GM23338 (cell line): ENCODE results near the gene UBXN4. TPM values are rescaled to one million over a fixed set of nuclear protein-coding genes. Genes with fewer than 3 reads are reported as not detected.

ENCODE experiments used
- ATAC-seq: fragments of 200-7000 bp; cut with Tn5 transposase; 3 replicates; pipeline ENCODE4 v1.9.1; 2020
- DNase-seq: peaks from one replicate; pipeline ENCODE4 v3.0.0-alpha.2; 2015; ENCODE audit warnings: low spot score
- H2AFZ ChIP-seq: fragments of 200-600 bp; sonication (generic); 2 replicates; pipeline ENCODE4 v1.8.0; 2016; ENCODE audit warnings: antibody characterized with exemption, mild to moderate bottlenecking, moderate library complexity
- H3F3A ChIP-seq: fragments of 200-600 bp; sonication (generic); replicated peaks from 2 replicates; pipeline ENCODE4 v1.8.0; 2017; ENCODE audit warnings: antibody characterized with exemption, mixed run types, low read depth
- H3K27ac ChIP-seq: fragments of 200-600 bp; sonication (generic); 2 replicates; pipeline ENCODE4 v1.6.1; 2016; ENCODE audit warnings: low read depth
- H3K27me3 ChIP-seq: fragments of 200-600 bp; sonication (generic); 2 replicates; pipeline ENCODE4 v1.8.0; 2016; ENCODE audit warnings: mild to moderate bottlenecking, mixed run types, moderate library complexity; ENCODE audit not compliant: insufficient read depth
- H3K36me3 ChIP-seq: fragments of 200-600 bp; sonication (generic); 2 replicates; pipeline ENCODE4 v1.8.0; 2016; ENCODE audit warnings: mild to moderate bottlenecking; ENCODE audit not compliant: insufficient read depth
- H3K4me1 ChIP-seq: fragments of 200-600 bp; sonication (generic); 2 replicates; pipeline ENCODE4 v1.8.0; 2016; ENCODE audit warnings: mild to moderate bottlenecking, moderate library complexity; ENCODE audit not compliant: insufficient read depth
- H3K4me2 ChIP-seq: fragments of 200-600 bp; sonication (generic); 2 replicates; pipeline ENCODE4 v1.7.1; 2017; ENCODE audit warnings: mixed run types
- H3K4me3 ChIP-seq: fragments of 200-600 bp; sonication (generic); 2 replicates; pipeline ENCODE4 v1.6.1; 2016; ENCODE audit warnings: mixed run types
- H3K79me2 ChIP-seq: fragments of 200-600 bp; sonication (generic); replicated peaks from 2 replicates; pipeline ENCODE4 v1.8.0; 2017; ENCODE audit warnings: mild to moderate bottlenecking; ENCODE audit not compliant: insufficient read depth
- H3K9me2 ChIP-seq: fragments of 200-600 bp; sonication (generic); 2 replicates; pipeline ENCODE4 v1.8.0; 2017; ENCODE audit not compliant: insufficient read depth
- H4K20me1 ChIP-seq: fragments of 200-600 bp; sonication (generic); replicated peaks from 2 replicates; pipeline ENCODE4 v1.8.0; 2017; ENCODE audit warnings: mild to moderate bottlenecking; ENCODE audit not compliant: insufficient read depth
- H3K27ac Mint-ChIP-seq: 2 replicates; pipeline ENCODE4 v1.8.0; 2020; ENCODE audit warnings: inconsistent platforms, mild to moderate bottlenecking, moderate library complexity, mixed read lengths
- H3K27me3 Mint-ChIP-seq: 3 replicates; pipeline ENCODE4 v1.8.0; 2022; ENCODE audit warnings: low read depth, mild to moderate bottlenecking, moderate library complexity, mixed read lengths, inconsistent platforms; ENCODE audit not compliant: insufficient read depth, poor library complexity
- H3K36me3 Mint-ChIP-seq: 3 replicates; pipeline ENCODE4 v1.8.0; 2021; ENCODE audit warnings: low read depth, mild to moderate bottlenecking, inconsistent platforms, moderate library complexity, mixed read lengths
- H3K4me1 Mint-ChIP-seq: 3 replicates; pipeline ENCODE4 v1.8.0; 2020; ENCODE audit warnings: mild to moderate bottlenecking, inconsistent platforms, mixed read lengths
- H3K4me3 Mint-ChIP-seq: 3 replicates; pipeline ENCODE4 v1.8.0; 2021; ENCODE audit warnings: moderate library complexity, mild to moderate bottlenecking, inconsistent platforms, mixed read lengths
- H3K9me3 Mint-ChIP-seq: 3 replicates; pipeline ENCODE4 v1.8.0; 2020; ENCODE audit warnings: moderate library complexity, mild to moderate bottlenecking, inconsistent platforms, mixed read lengths
- CREB1 ChIP-seq: fragments of 250-450 bp; sonication (Bioruptor Pico); IDR thresholded peaks from 2 replicates; pipeline ENCODE4 v1.5.0; 2020; ENCODE audit warnings: low read depth, mild to moderate bottlenecking, moderate library complexity
- EZH2 ChIP-seq: fragments of 200-600 bp; sonication (generic); IDR thresholded peaks from one replicate; pipeline ENCODE4 v1.8.0; 2017; ENCODE audit warnings: antibody characterized with exemption, mild to moderate bottlenecking, low read depth; ENCODE audit not compliant: unreplicated experiment
- EZH2phosphoT487 ChIP-seq: fragments of 200-600 bp; sonication (generic); IDR thresholded peaks from one replicate; pipeline ENCODE4 v1.8.1; 2018; ENCODE audit warnings: antibody characterized with exemption; ENCODE audit not compliant: unreplicated experiment
- JUNB ChIP-seq: IDR thresholded peaks from one replicate; pipeline ENCODE4 v1.6.1; 2016; ENCODE audit warnings: antibody characterized with exemption; ENCODE audit not compliant: unreplicated experiment
- POLR2AphosphoS5 ChIP-seq: IDR thresholded peaks from 2 replicates; pipeline ENCODE4 v1.6.1; 2016; ENCODE audit warnings: antibody characterized with exemption, low read depth
- STAT1 ChIP-seq: IDR thresholded peaks from one replicate; pipeline ENCODE4 v1.6.1; 2016; ENCODE audit warnings: antibody characterized with exemption; ENCODE audit not compliant: unreplicated experiment
- ZNF114 ChIP-seq: fragments of 250-450 bp; sonication (Bioruptor Pico); IDR thresholded peaks from 2 replicates; pipeline ENCODE4 v1.5.0; 2020; ENCODE audit warnings: mild to moderate bottlenecking, moderate library complexity
- ZNF331 ChIP-seq: fragments of 250-450 bp; sonication (Bioruptor Pico); IDR thresholded peaks from 2 replicates; pipeline ENCODE4 v1.5.0; 2020; ENCODE audit warnings: low read depth, mild to moderate bottlenecking, moderate library complexity
- polyA plus RNA-seq: library from polyadenylated mRNA; unstranded; fragments of >200 nt; fragmentation: Nextera tagmentation; extraction: Ambion mirVana; gene quantifications from 2 replicates; pipeline ENCODE4 v1.2.1, GENCODE V29; 2016
- total RNA-seq: library from RNA; depleted of rRNA; stranded (reverse); fragments of >200 nt; shearing (Covaris generic); gene quantifications from 2 replicates; pipeline ENCODE4 v1.2.3, GENCODE V29; 2014
- TF ChIP-seq, protein P1 (sequence below): IDR thresholded peaks from one replicate; pipeline ENCODE4 v1.6.1; 2018; ENCODE audit warnings: antibody characterized with exemption; ENCODE audit not compliant: unreplicated experiment
- TF ChIP-seq, protein P2 (sequence below), 2 experiments: fragments of 200-600 bp in 1 of 2; sonication (generic) in 1 of 2; conservative IDR thresholded peaks; 2 replicates each; pipeline versions ENCODE4 v1.5.1 to v1.6.1; 2016 to 2017; ENCODE audit warnings: antibody characterized with exemption in 2 of 2, low read depth in 2 of 2, mild to moderate bottlenecking in 2 of 2, moderate library complexity in 1 of 2
- TF ChIP-seq, protein P3 (sequence below): IDR thresholded peaks from 2 replicates; pipeline ENCODE4 v1.6.1; 2016; ENCODE audit warnings: antibody characterized with exemption

The UBXN4 gene
- total and polyA plus RNA-seq, 2 experiments from 2014 or later, result 57.6 to 226 TPM

DNA sequence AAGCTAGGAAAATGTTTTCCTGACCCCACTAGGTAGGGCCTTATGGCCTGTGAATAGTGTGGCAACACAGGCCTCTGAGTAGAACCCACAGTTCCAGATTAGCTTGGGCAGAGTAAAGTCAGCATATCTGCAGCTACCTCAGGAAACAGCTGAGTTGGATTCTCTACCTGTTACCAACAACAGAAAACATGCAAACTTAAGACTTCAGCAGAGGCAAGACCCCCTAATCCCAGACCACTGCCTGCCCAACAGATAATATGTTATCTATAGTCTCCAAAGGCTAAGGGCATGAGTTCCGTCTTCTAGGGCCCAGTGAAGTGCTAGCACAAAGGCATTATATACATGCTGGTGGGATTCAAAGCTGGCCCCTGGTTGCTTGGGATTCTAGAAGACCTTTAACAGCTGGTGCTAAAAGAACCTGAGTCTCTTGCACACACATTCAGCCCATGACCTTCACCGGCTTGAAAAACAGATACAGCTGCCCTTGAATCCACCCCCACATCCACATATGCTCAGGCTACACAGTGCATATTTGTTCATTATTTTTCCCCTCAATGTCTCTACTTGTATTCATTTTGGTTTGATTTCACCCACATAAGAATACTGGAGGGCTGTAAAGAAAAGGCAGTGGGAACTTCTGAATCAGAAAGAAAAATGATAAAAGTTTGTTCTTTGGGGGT, 13.5 kb upstream of the UBXN4 start (continued):
- TF ChIP-seq JUNB (no peak), CREB1 (no peak), ZNF331 (CRISPR knock-in tag) (no peak), POLR2AphosphoS5 (no peak), ZNF114 (CRISPR knock-in tag) (no peak)
- TF ChIP-seq, protein P1, sequence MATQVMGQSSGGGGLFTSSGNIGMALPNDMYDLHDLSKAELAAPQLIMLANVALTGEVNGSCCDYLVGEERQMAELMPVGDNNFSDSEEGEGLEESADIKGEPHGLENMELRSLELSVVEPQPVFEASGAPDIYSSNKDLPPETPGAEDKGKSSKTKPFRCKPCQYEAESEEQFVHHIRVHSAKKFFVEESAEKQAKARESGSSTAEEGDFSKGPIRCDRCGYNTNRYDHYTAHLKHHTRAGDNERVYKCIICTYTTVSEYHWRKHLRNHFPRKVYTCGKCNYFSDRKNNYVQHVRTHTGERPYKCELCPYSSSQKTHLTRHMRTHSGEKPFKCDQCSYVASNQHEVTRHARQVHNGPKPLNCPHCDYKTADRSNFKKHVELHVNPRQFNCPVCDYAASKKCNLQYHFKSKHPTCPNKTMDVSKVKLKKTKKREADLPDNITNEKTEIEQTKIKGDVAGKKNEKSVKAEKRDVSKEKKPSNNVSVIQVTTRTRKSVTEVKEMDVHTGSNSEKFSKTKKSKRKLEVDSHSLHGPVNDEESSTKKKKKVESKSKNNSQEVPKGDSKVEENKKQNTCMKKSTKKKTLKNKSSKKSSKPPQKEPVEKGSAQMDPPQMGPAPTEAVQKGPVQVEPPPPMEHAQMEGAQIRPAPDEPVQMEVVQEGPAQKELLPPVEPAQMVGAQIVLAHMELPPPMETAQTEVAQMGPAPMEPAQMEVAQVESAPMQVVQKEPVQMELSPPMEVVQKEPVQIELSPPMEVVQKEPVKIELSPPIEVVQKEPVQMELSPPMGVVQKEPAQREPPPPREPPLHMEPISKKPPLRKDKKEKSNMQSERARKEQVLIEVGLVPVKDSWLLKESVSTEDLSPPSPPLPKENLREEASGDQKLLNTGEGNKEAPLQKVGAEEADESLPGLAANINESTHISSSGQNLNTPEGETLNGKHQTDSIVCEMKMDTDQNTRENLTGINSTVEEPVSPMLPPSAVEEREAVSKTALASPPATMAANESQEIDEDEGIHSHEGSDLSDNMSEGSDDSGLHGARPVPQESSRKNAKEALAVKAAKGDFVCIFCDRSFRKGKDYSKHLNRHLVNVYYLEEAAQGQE, result no peak

DNA sequence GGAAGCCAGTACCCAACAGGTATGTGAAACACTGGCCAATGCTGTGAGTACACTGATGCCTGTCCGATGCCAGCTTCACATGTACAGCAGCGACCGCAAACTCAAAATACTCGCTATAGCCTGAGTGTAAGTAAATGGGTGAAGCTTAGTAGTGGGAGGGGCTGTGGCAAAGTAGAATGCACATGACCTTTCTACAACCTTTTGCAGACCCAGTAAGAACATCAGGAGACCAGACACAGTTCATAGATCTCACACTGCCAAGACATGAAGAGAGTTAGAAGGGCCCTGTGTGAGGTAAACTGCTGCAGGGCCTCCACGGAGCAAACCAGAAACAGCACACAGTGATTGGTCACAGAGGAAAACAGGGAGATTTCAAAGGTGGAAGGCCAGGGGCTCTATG, 9.1 kb upstream of the UBXN4 start:
- no peak overlapping the region for H2AFZ ChIP-seq
- no peaks in the 10 kb centered on the region for H3F3A ChIP-seq
- H3K9me2 ChIP-seq, result no peaks in the 10 kb centered on the region
- Mint-ChIP-seq H3K9me3 (no peaks in the 10 kb centered on the region), H3K4me1 (no peaks in the 10 kb centered on the region), H3K27me3 (peaks cover 2% of the 10 kb centered on the region), H3K36me3 (no peaks in the 10 kb centered on the region), H3K27ac (no peak overlapping the region), H3K4me3 (no peak overlapping the region)
- H3K4me2 ChIP-seq, result no peak overlapping the region
- no peaks in the 10 kb centered on the region for H3K36me3 ChIP-seq
- no peaks in the 10 kb centered on the region for H3K79me2 ChIP-seq
- no peaks in the 10 kb centered on the region for H3K4me1 ChIP-seq
- H4K20me1 ChIP-seq, result no peaks in the 10 kb centered on the region
- H3K4me3 ChIP-seq, result no peak overlapping the region
- no peak overlapping the region for H3K27ac ChIP-seq
- ATAC-seq (no peak), DNase-seq (no peak)
- no peaks in the 10 kb centered on the region for H3K27me3 ChIP-seq
- TF ChIP-seq ZNF331 (CRISPR knock-in tag) (no peak), JUNB (no peak), CREB1 (no peak), ZNF114 (CRISPR knock-in tag) (no peak), EZH2phosphoT487 (no peak), EZH2 (no peak), STAT1 (no peak), POLR2AphosphoS5 (no peak)
- TF ChIP-seq, protein P2, sequence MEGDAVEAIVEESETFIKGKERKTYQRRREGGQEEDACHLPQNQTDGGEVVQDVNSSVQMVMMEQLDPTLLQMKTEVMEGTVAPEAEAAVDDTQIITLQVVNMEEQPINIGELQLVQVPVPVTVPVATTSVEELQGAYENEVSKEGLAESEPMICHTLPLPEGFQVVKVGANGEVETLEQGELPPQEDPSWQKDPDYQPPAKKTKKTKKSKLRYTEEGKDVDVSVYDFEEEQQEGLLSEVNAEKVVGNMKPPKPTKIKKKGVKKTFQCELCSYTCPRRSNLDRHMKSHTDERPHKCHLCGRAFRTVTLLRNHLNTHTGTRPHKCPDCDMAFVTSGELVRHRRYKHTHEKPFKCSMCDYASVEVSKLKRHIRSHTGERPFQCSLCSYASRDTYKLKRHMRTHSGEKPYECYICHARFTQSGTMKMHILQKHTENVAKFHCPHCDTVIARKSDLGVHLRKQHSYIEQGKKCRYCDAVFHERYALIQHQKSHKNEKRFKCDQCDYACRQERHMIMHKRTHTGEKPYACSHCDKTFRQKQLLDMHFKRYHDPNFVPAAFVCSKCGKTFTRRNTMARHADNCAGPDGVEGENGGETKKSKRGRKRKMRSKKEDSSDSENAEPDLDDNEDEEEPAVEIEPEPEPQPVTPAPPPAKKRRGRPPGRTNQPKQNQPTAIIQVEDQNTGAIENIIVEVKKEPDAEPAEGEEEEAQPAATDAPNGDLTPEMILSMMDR (conservative IDR thresholded peaks at IDR 0.05; ENCODE audit: low read depth in 2 of 2), result no peak
- TF ChIP-seq, protein P3, sequence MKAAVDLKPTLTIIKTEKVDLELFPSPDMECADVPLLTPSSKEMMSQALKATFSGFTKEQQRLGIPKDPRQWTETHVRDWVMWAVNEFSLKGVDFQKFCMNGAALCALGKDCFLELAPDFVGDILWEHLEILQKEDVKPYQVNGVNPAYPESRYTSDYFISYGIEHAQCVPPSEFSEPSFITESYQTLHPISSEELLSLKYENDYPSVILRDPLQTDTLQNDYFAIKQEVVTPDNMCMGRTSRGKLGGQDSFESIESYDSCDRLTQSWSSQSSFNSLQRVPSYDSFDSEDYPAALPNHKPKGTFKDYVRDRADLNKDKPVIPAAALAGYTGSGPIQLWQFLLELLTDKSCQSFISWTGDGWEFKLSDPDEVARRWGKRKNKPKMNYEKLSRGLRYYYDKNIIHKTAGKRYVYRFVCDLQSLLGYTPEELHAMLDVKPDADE, result no peak
- TF ChIP-seq, protein P1, result no peak
